ENCODE measurements around the gene RNF41. TPM values are rescaled to one million over a fixed set of nuclear protein-coding genes. Genes with fewer than 3 reads are reported as not detected.
"Not testable (repeated sequence)": the region's sequence is repeated elsewhere in the genome, so short reads cannot be mapped to it uniquely, and the experiment has no call there.

Gene RNF41
- 10 to 100 TPM; 23.4 to 27.4 TPM for total RNA-seq

- Mint-ChIP-seq H3K27me3 (no peaks in the 10 kb centered on the region), H3K27ac (peak within 1 kb of the TSS; percentile 96), H3K4me3 (peak within 1 kb of the TSS; percentile 98), H3K36me3 (ENCODE audit: low read depth) (peaks cover 12% of the 10 kb centered on the region), H3K9me3 (no peaks in the 10 kb centered on the region), H3K4me1 (ENCODE audit: low read depth) (peaks cover 27% of the 10 kb centered on the region)
- intact Hi-C loops (cut with micrococcal nuclease), result loop anchor here (2.0 to 5.0 kb wide), 2 partner anchors 45 to 103 kb away; partner anchors contain the start of genes COQ10A and ZC3H10
- no peak for TF ChIP-seq CTCF (IDR thresholded peaks at IDR 0.05)
- DNase-seq (peak; percentile 95), ATAC-seq (peak; percentile 87)
- ChIA-PET CTCF (interaction anchor here (0.6 to 4.1 kb wide), 22 partner anchors 12 to 491 kb away, joined by 3 to 41 read pairs (median 5); partner anchors contain the start of genes ANKRD52, COQ10A, ERBB3 and ESYT1), POLR2A (interaction anchor here (0.7 to 3.1 kb wide), 18 partner anchors 8 to 176 kb away, joined by 3 to 22 read pairs (median 4); partner anchors contain the start of genes ANKRD52, PAN2, SMARCC2 and STAT2)
Measured at GRCh38 chr12:56221757-56222530, at the start of gene RNF41. Gene RNF41, minus strand, starts transcription at chr12:56221922. Its CDS starts 7,875 bp downstream, at chr12:56214047.

- H3K4me1 Mint-ChIP-seq (ENCODE audit: low read depth), result peaks cover 16% of the 10 kb centered on the region
- intact Hi-C loops (cut with micrococcal nuclease), result no loop called here
- H3K27ac Mint-ChIP-seq, result peak overlapping the region; percentile 61
- H3K9me3 Mint-ChIP-seq, result no peaks in the 10 kb centered on the region
- H3K4me3 Mint-ChIP-seq, result no peak overlapping the region
- no peak for ATAC-seq
- no peak for TF ChIP-seq CTCF (IDR thresholded peaks at IDR 0.05)
- ChIA-PET CTCF (interaction anchor here (0.8 to 1.7 kb wide), 6 partner anchors 13 to 81 kb away, joined by 3 to 5 read pairs (median 4); partner anchors contain the start of genes ANKRD52 and SMARCC2), POLR2A (interaction anchor here (1.0 to 1.7 kb wide), 2 partner anchors 12 to 112 kb away, joined by 3 to 6 read pairs; partner anchors contain the start of gene MYL6)
- DNase-seq, result no peak
- peaks cover 37% of the 10 kb centered on the region for H3K36me3 Mint-ChIP-seq (ENCODE audit: low read depth)
- no peaks in the 10 kb centered on the region for H3K27me3 Mint-ChIP-seq
Measured at GRCh38 chr12:56271031-56271430, 49.3 kb upstream of the RNF41 start.

- POLR2A ChIA-PET, result interaction anchor here (0.6 to 3.0 kb wide), 12 partner anchors 9 to 1260 kb away, joined by 3 to 17 read pairs (median 3); partner anchors contain the start of genes ANKRD52 and STAT2
- H3K36me3 Mint-ChIP-seq (ENCODE audit: low read depth), result peaks cover 18% of the 10 kb centered on the region
- peak overlapping the region; percentile 54 for H3K27ac Mint-ChIP-seq
- no peaks in the 10 kb centered on the region for H3K9me3 Mint-ChIP-seq
- peak overlapping the region; percentile 93 for H3K4me3 Mint-ChIP-seq
- CTCF ChIA-PET, result interaction anchor here (0.7 to 5.0 kb wide), 15 partner anchors 10 to 484 kb away, joined by 3 to 40 read pairs (median 5); partner anchors contain the start of genes ANKRD52, RNF41, SMARCC2 and STAT2
- DNase-seq (peak; percentile 23), ATAC-seq (no peak)
- TF ChIP-seq CTCF (IDR thresholded peaks at IDR 0.05), result no peak
- intact Hi-C loops (cut with micrococcal nuclease), result loop anchor here (5.0 kb wide), 1 partner anchor 45 kb away; the partner anchor contains the start of genes NABP2 and RNF41
- H3K27me3 Mint-ChIP-seq, result no peaks in the 10 kb centered on the region
- H3K4me1 Mint-ChIP-seq (ENCODE audit: low read depth), result peaks cover 19% of the 10 kb centered on the region
Measured at GRCh38 chr12:56267443-56268071, 45.8 kb upstream of the RNF41 start.

- intact Hi-C loops (cut with micrococcal nuclease), result loop anchor here (5.0 kb wide), 1 partner anchor 45 kb away; the partner anchor contains the start of genes NABP2 and RNF41
- Mint-ChIP-seq H3K4me3 (peak within 1 kb of the TSS; percentile 93), H3K4me1 (ENCODE audit: low read depth) (peaks cover 19% of the 10 kb centered on the region), H3K36me3 (ENCODE audit: low read depth) (peaks cover 14% of the 10 kb centered on the region), H3K27me3 (no peaks in the 10 kb centered on the region), H3K9me3 (no peaks in the 10 kb centered on the region), H3K27ac (peak within 1 kb of the TSS; percentile 91)
- ATAC-seq (peak; percentile 90), DNase-seq (peak; percentile 90)
- TF ChIP-seq CTCF (IDR thresholded peaks at IDR 0.05), result peak; percentile 84
- CTCF ChIA-PET, result interaction anchor here (0.7 to 5.0 kb wide), 17 partner anchors 9 to 221 kb away, joined by 3 to 40 read pairs (median 4); partner anchors contain the start of genes ANKRD52, RNF41, SMARCC2 and STAT2
- POLR2A ChIA-PET, result interaction anchor here (0.6 to 3.0 kb wide), 15 partner anchors 9 to 1260 kb away, joined by 3 to 17 read pairs (median 3); partner anchors contain the start of genes ANKRD52, CNPY2, RNF41 and STAT2
Measured at GRCh38 chr12:56266693-56267442, 45.1 kb upstream of the RNF41 start, which contains the start of gene COQ10A. Gene COQ10A, plus strand, starts transcription at chr12:56266942. Its CDS starts 177 bp downstream, at chr12:56267119.

- Mint-ChIP-seq H3K4me1 (ENCODE audit: low read depth) (peaks cover 19% of the 10 kb centered on the region), H3K36me3 (ENCODE audit: low read depth) (peaks cover 11% of the 10 kb centered on the region), H3K27ac (peak overlapping the region; percentile 91), H3K4me3 (peak overlapping the region; percentile 93)
- intact Hi-C loops (cut with micrococcal nuclease), result loop anchor here (5.0 kb wide), 1 partner anchor 44 kb away; the partner anchor contains the start of genes NABP2 and RNF41
- ATAC-seq, H3K27me3 Mint-ChIP-seq, DNase-seq, H3K9me3 Mint-ChIP-seq: not testable (repeated sequence)
- ChIA-PET POLR2A (interaction anchor here (0.6 to 3.0 kb wide), 9 partner anchors 8 to 514 kb away, joined by 3 to 17 read pairs (median 3); partner anchors contain the start of genes ANKRD52, CNPY2 and RNF41), CTCF (interaction anchor here (0.8 to 5.0 kb wide), 14 partner anchors 9 to 198 kb away, joined by 3 to 40 read pairs (median 5); partner anchors contain the start of genes ANKRD52, RNF41, STAT2 and ZC3H10)
Measured at GRCh38 chr12:56266068-56266692, 44.5 kb upstream of the RNF41 start.

Measured in activated CD8-positive, alpha-beta T cell treated with anti-CD3 and anti-CD28 coated beads for 36 hours (primary cell).